ENCODE measurements around the gene CEP295NL. TPM values are rescaled to one million over a fixed set of nuclear protein-coding genes. Genes with fewer than 3 reads are reported as not detected.
"Not testable (repeated sequence)": the region's sequence is repeated elsewhere in the genome, so short reads cannot be mapped to it uniquely, and the experiment has no call there.

The CEP295NL gene
- total and polyA plus RNA-seq, 2 of the 13 experiments (the other 11 are each of a cell fraction or from before 2014, with no cell fraction given) = not detected

DNA sequence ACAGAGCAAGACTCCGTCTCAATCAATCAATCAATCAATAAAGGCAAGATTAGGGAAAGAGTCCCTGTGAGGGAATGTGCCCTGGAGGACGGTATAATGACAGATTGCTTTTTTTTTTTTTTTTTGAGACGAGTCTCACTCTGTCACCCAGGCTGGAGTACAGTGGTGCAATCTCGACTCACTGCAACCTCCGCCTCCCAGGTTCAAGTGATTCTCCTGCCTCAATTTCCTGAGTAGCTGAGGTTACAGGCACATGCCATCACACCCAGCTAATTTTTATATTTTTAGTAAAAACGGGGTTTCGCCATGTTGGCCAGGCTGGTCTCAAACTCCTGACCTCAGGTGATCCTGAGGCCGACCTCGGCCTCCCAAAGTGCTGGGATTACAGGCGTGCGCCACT is 12.9 kb downstream of the CEP295NL start:
- H3K9me3 ChIP-seq (ENCODE audit: low read length); ATAC-seq; H4K20me1 ChIP-seq (ENCODE audit: insufficient read depth, low read length); CTCF ChIA-PET (ENCODE audit: low intra/inter-chr PET ratio, low total read pairs); H3K79me2 ChIP-seq (ENCODE audit: insufficient read depth, low read length); H3K4me3 ChIP-seq (replicated peaks in 1 of 3; ENCODE audit: insufficient read depth in 1 of 3, low read depth in 2 of 3, low read length in 3 of 3); H3K36me3 ChIP-seq (replicated peaks in 1 of 2; ENCODE audit: control insufficient read depth in 1 of 2, insufficient read depth in 2 of 2, low read length in 2 of 2); H3K9ac ChIP-seq (ENCODE audit: insufficient read depth, low read depth, low read length); H3K4me2 ChIP-seq (ENCODE audit: low read depth, low read length); FAIRE-seq; H2AFZ ChIP-seq (ENCODE audit: low read length); H3K27me3 ChIP-seq (ENCODE audit: control insufficient read depth in 1 of 2, insufficient read depth in 2 of 2, low read length in 2 of 2); DNase-seq (ENCODE audit: low spot score); H3K4me1 ChIP-seq (ENCODE audit: insufficient read depth, low read length); H3K27ac ChIP-seq (ENCODE audit: extremely low read length, insufficient read depth, low read length); in situ Hi-C loops (cut with HindIII; ENCODE audit: extremely low pct_ligation_motif_present, low pct_unique_long_range_greater_than_20kb); intact Hi-C loops (cut with micrococcal nuclease; ENCODE audit: unreplicated experiment); POLR2A ChIA-PET; BruUV-seq (replicated peaks): not testable (repeated sequence)
- WGBS (ENCODE audit: low lambda C conversion rate) = 94% methylated on average over 11 of the region's 11 CpGs

DNA sequence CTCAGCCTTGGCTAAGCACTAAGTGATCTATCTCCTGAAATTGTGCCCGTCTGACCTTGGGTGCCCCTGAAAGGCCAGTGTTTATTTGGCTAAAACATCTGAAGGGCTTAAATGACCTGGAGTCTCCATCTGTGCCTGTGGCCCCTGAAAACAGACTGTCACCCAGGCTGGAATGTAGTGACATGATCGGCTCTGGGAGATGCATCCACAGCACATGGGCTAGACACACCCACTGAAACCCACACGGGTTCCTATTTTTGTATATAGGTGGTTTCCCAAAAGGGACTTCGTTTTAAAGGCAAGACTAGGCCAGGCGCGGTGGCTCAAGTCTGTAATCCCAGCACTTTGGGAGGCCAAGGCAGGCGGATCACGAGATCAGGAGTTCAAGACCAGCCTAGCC is 13.5 kb downstream of the CEP295NL start:
- in situ Hi-C loops (cut with HindIII; ENCODE audit: extremely low pct_ligation_motif_present, low pct_unique_long_range_greater_than_20kb) = no loop called here
- Histone ChIP-seq H3K4me2 (ENCODE audit: low read depth, low read length) (no peak overlapping the region), H2AFZ (ENCODE audit: low read length) (no peak overlapping the region), H3K4me3 (replicated peaks in 1 of 3; ENCODE audit: insufficient read depth in 1 of 3, low read depth in 2 of 3, low read length in 3 of 3) (no peak overlapping the region), H3K9me3 (ENCODE audit: low read length) (no peaks in the 10 kb centered on the region), H3K9ac (ENCODE audit: insufficient read depth, low read depth, low read length) (no peak overlapping the region), H3K4me1 (ENCODE audit: insufficient read depth, low read length) (peaks cover 11% of the 10 kb centered on the region), H3K27ac (ENCODE audit: extremely low read length, insufficient read depth, low read length) (no peak overlapping the region), H3K36me3 (replicated peaks in 1 of 2; ENCODE audit: control insufficient read depth in 1 of 2, insufficient read depth in 2 of 2, low read length in 2 of 2) (no peaks in the 10 kb centered on the region; a peak in 1 of 5 replicates), H3K79me2 (ENCODE audit: insufficient read depth, low read length) (no peaks in the 10 kb centered on the region), H3K27me3 (ENCODE audit: control insufficient read depth in 1 of 2, insufficient read depth in 2 of 2, low read length in 2 of 2) (no peaks in the 10 kb centered on the region), H4K20me1 (ENCODE audit: insufficient read depth, low read length) (no peaks in the 10 kb centered on the region)
- intact Hi-C loops (cut with micrococcal nuclease; ENCODE audit: unreplicated experiment) = no loop called here
- DNase-seq (ENCODE audit: low spot score) (no peak), FAIRE-seq (no peak), ATAC-seq (no peak)
- BruUV-seq (replicated peaks) = no TSS peak
- WGBS (ENCODE audit: low lambda C conversion rate) = 84% methylated on average over 7 of the region's 8 CpGs
- ChIA-PET CTCF (ENCODE audit: low intra/inter-chr PET ratio, low total read pairs) (no interaction called here), POLR2A (no interaction called here)
- no peak for TF ChIP-seq KAT2B (IDR thresholded peaks at IDR 0.05; ENCODE audit: borderline replicate concordance, low read depth, low read length)

DNA sequence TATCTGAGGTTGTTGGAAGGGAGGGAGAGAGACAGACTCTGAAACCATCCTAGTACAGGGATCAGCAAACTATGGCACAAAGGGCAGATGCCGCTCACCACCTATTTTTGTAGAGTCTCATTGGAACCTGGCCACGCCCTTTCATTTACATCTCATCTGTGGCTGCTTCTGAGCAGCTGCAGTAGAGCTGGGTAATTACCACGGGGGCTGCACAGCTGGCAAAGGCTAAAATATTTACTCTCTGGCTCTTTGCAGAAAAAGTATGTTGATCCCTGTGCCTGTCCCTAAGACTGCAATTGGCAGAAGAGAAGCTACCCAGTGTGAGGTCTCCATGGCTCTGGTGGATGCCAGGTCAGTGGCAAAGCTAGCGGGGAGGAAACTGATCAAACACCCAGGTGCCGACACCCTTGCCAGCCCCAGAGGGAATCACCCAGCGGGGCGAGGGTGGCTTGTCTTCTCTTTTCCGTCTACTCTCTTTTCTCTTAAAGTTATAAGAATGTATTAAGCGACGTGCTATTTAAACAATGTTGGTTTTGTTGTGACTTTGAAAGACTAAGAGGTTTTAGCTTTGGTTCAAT is 14.0 kb downstream of the CEP295NL start:
- Histone ChIP-seq H3K9ac (ENCODE audit: insufficient read depth, low read depth, low read length) (no peak overlapping the region), H3K36me3 (replicated peaks in 1 of 2; ENCODE audit: control insufficient read depth in 1 of 2, insufficient read depth in 2 of 2, low read length in 2 of 2) (no peaks in the 10 kb centered on the region; a peak in 1 of 5 replicates), H3K9me3 (ENCODE audit: low read length) (no peaks in the 10 kb centered on the region), H3K4me2 (ENCODE audit: low read depth, low read length) (no peak overlapping the region), H3K4me1 (ENCODE audit: insufficient read depth, low read length) (peaks cover 16% of the 10 kb centered on the region), H3K79me2 (ENCODE audit: insufficient read depth, low read length) (no peaks in the 10 kb centered on the region), H4K20me1 (ENCODE audit: insufficient read depth, low read length) (no peaks in the 10 kb centered on the region), H3K27me3 (ENCODE audit: control insufficient read depth in 1 of 2, insufficient read depth in 2 of 2, low read length in 2 of 2) (no peaks in the 10 kb centered on the region), H3K27ac (ENCODE audit: extremely low read length, insufficient read depth, low read length) (no peak overlapping the region), H3K4me3 (replicated peaks in 1 of 3; ENCODE audit: insufficient read depth in 1 of 3, low read depth in 2 of 3, low read length in 3 of 3) (no peak overlapping the region), H2AFZ (ENCODE audit: low read length) (no peak overlapping the region)
- ChIA-PET POLR2A (no interaction called here), CTCF (ENCODE audit: low intra/inter-chr PET ratio, low total read pairs) (no interaction called here)
- WGBS (ENCODE audit: low lambda C conversion rate) = 93% methylated on average over 10 of the region's 10 CpGs
- FAIRE-seq (peak; percentile 12), ATAC-seq (no peak), DNase-seq (ENCODE audit: low spot score) (no peak)
- intact Hi-C loops (cut with micrococcal nuclease; ENCODE audit: unreplicated experiment) = no loop called here
- in situ Hi-C loops (cut with HindIII; ENCODE audit: extremely low pct_ligation_motif_present, low pct_unique_long_range_greater_than_20kb) = no loop called here
- no TSS peak for BruUV-seq (replicated peaks)
- TF ChIP-seq STAG1 (CRISPR knock-in tag; IDR thresholded peaks at IDR 0.05) (no peak), DPF2 (CRISPR knock-in tag; IDR thresholded peaks at IDR 0.05; ENCODE audit: borderline replicate concordance, low read depth) (no peak), ZNF746 (CRISPR knock-in tag; IDR thresholded peaks at IDR 0.05) (no peak), FOXK2 (IDR thresholded peaks at IDR 0.05) (no peak), MIER2 (CRISPR knock-in tag; IDR thresholded peaks at IDR 0.05) (no peak)
- TF ChIP-seq, protein P1, sequence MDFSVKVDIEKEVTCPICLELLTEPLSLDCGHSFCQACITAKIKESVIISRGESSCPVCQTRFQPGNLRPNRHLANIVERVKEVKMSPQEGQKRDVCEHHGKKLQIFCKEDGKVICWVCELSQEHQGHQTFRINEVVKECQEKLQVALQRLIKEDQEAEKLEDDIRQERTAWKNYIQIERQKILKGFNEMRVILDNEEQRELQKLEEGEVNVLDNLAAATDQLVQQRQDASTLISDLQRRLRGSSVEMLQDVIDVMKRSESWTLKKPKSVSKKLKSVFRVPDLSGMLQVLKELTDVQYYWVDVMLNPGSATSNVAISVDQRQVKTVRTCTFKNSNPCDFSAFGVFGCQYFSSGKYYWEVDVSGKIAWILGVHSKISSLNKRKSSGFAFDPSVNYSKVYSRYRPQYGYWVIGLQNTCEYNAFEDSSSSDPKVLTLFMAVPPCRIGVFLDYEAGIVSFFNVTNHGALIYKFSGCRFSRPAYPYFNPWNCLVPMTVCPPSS (IDR thresholded peaks at IDR 0.05) = no peak
- TF ChIP-seq, protein P2, sequence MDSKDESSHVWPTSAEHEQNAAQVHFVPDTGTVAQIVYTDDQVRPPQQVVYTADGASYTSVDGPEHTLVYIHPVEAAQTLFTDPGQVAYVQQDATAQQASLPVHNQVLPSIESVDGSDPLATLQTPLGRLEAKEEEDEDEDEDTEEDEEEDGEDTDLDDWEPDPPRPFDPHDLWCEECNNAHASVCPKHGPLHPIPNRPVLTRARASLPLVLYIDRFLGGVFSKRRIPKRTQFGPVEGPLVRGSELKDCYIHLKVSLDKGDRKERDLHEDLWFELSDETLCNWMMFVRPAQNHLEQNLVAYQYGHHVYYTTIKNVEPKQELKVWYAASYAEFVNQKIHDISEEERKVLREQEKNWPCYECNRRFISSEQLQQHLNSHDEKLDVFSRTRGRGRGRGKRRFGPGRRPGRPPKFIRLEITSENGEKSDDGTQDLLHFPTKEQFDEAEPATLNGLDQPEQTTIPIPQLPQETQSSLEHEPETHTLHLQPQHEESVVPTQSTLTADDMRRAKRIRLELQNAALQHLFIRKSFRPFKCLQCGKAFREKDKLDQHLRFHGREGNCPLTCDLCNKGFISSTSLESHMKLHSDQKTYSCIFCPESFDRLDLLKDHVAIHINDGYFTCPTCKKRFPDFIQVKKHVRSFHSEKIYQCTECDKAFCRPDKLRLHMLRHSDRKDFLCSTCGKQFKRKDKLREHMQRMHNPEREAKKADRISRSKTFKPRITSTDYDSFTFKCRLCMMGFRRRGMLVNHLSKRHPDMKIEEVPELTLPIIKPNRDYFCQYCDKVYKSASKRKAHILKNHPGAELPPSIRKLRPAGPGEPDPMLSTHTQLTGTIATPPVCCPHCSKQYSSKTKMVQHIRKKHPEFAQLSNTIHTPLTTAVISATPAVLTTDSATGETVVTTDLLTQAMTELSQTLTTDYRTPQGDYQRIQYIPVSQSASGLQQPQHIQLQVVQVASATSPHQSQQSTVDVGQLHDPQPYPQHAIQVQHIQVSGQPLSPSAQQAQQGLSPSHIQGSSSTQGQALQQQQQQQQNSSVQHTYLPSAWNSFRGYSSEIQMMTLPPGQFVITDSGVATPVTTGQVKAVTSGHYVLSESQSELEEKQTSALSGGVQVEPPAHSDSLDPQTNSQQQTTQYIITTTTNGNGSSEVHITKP (CRISPR knock-in tag; IDR thresholded peaks at IDR 0.05; ENCODE audit: low read depth) = no peak

All from HepG2 (cell line).